ENCODE results near the gene TACR1.

DNA sequence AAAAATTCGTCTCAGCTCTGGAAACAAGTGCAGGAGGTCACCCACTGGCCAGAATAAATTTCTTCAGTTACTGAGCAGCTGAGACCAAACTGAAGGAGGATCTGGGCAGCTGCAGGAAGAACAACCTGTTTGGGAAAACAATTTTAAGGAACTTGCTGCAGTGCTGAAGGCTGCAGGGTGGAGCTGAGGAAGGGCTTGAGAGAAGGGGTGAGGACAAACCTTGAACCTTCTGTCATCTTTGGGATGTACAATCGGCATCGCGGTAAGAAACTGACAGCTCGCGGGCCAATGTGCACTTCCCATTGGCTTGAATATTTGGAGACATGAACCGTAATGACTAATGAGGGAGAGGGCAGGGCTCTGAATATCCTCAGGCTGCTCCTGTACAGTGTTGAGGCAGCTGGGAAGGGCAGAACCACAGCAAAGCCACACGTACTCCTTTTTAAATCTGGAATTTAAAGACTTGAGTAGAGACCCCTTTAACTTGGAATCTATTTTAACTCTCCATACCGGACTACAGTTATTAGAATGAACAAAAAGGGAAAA lies 90.3 kb downstream of the TACR1 start:
- TF ChIP-seq, protein P1, sequence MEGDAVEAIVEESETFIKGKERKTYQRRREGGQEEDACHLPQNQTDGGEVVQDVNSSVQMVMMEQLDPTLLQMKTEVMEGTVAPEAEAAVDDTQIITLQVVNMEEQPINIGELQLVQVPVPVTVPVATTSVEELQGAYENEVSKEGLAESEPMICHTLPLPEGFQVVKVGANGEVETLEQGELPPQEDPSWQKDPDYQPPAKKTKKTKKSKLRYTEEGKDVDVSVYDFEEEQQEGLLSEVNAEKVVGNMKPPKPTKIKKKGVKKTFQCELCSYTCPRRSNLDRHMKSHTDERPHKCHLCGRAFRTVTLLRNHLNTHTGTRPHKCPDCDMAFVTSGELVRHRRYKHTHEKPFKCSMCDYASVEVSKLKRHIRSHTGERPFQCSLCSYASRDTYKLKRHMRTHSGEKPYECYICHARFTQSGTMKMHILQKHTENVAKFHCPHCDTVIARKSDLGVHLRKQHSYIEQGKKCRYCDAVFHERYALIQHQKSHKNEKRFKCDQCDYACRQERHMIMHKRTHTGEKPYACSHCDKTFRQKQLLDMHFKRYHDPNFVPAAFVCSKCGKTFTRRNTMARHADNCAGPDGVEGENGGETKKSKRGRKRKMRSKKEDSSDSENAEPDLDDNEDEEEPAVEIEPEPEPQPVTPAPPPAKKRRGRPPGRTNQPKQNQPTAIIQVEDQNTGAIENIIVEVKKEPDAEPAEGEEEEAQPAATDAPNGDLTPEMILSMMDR (IDR thresholded peaks at IDR 0.05) = no peak
- TF ChIP-seq ZFX (IDR thresholded peaks at IDR 0.05; ENCODE audit: borderline replicate concordance) = no peak
